Naive thymus-derived CD8-positive, alpha-beta T cell (primary cell): ENCODE results near the gene MORF4L2. TPM values are rescaled to one million over a fixed set of nuclear protein-coding genes. Genes with fewer than 3 reads are reported as not detected.
"Not testable (repeated sequence)": the region's sequence is repeated elsewhere in the genome, so short reads cannot be mapped to it uniquely, and the experiment has no call there.

Source experiments
- ATAC-seq, 2 donors: fragments of 150-1000 bp; cut with Tn5 transposase in 1 of 2; sonication (Bioruptor Pico), chemical (Tn5 transposase) in 1 of 2; 1 replicate in 1 of 2; 2 replicates in 1 of 2; pipeline ENCODE4 v1.10.0; 2021; ENCODE audit warnings: mild to moderate bottlenecking in 2 of 2, moderate library complexity in 2 of 2
- POLR2A ChIA-PET: fragments of 350-600 bp; sonication (Branson Sonifier 250); formaldehyde crosslinking; loops from one replicate; lab custom pipeline; 2021; ENCODE audit warnings: antibody characterized with exemption; lab: Charles Lee
- DNase-seq, 10 donors: peaks; one replicate each; pipeline versions ENCODE4 v3.0.0 to v3.0.0-alpha.2; 2020 to 2022
- H3K27ac Mint-ChIP-seq, 10 donors: one replicate each; pipeline ENCODE4 v1.8.0; 2020 to 2022; ENCODE audit warnings: mild to moderate bottlenecking in 10 of 10, mixed read lengths in 10 of 10, moderate library complexity in 4 of 10, inconsistent platforms in 1 of 10
- H3K27me3 Mint-ChIP-seq, 5 donors: one replicate each; pipeline ENCODE4 v1.8.0; 2021 to 2022; ENCODE audit warnings: mixed read lengths in 5 of 5
- H3K36me3 Mint-ChIP-seq, 3 donors: one replicate each; pipeline ENCODE4 v1.8.0; 2020 to 2022; ENCODE audit warnings: mixed read lengths in 3 of 3, mild to moderate bottlenecking in 2 of 3, inconsistent platforms in 1 of 3
- H3K4me1 Mint-ChIP-seq, 4 donors: one replicate each; pipeline ENCODE4 v1.8.0; 2021 to 2022; ENCODE audit warnings: mixed read lengths in 4 of 4
- H3K4me3 Mint-ChIP-seq, 10 donors: one replicate each; pipeline ENCODE4 v1.8.0; 2020 to 2022; ENCODE audit warnings: mild to moderate bottlenecking in 10 of 10, mixed read lengths in 10 of 10, moderate library complexity in 6 of 10, inconsistent platforms in 1 of 10
- H3K9me3 Mint-ChIP-seq, 9 donors: one replicate each; pipeline ENCODE4 v1.8.0; 2020 to 2022; ENCODE audit warnings: mixed read lengths in 9 of 9, mild to moderate bottlenecking in 3 of 9, inconsistent platforms in 1 of 9, moderate library complexity in 1 of 9
- polyA plus RNA-seq, 3 donors: library from polyadenylated mRNA; unstranded; fragments of 300-500 nt; fragmentation: Illumina TruSeq; gene quantifications; one replicate each; pipeline ENCODE4 v1.2.3, GENCODE V29; 2021
- total RNA-seq, 8 experiments: library from RNA in 2 of 8; stranded (reverse) in 2 of 8; gene quantifications; one replicate each; pipeline ENCODE4 v1.2.3 and lab custom pipeline; 2021 to 2026

The MORF4L2 gene
- total and polyA plus RNA-seq, 5 experiments from 2014 or later, result 66.3 to 111 (median 96.5) TPM

- ATAC-seq (no peak), DNase-seq (no peak)
- POLR2A ChIA-PET, result no interaction called here
- H3K27me3 Mint-ChIP-seq, result peaks cover 4 to 17% (median 9%) of the 10 kb centered on the region in 5 donors
- H3K4me3 Mint-ChIP-seq, result no peak overlapping the region
- no peaks in the 10 kb centered on the region for H3K9me3 Mint-ChIP-seq
- peaks cover 0 to 2% (median 2%) of the 10 kb centered on the region in 4 donors for H3K4me1 Mint-ChIP-seq
- peak overlapping the region in 2 of 10 donors; percentile 20 to 54 for H3K27ac Mint-ChIP-seq
- no peaks in the 10 kb centered on the region for H3K36me3 Mint-ChIP-seq
Observed at GRCh38 chrX:103666202-103667107, 20.0 kb downstream of the MORF4L2 start.

- H3K4me1 Mint-ChIP-seq, result peaks cover 0 to 2% (median 2%) of the 10 kb centered on the region in 4 donors
- POLR2A ChIA-PET, result no interaction called here
Observed at GRCh38 chrX:103663981-103664762, 22.3 kb downstream of the MORF4L2 start.

GRCh38 chrX:103659460-103659859, 27.0 kb downstream of the MORF4L2 start:
- POLR2A ChIA-PET, result not testable (repeated sequence)

More at GRCh38 chrX:103663981-103664762, 22.3 kb downstream of the MORF4L2 start:
- Mint-ChIP-seq H3K36me3 (no peaks in the 10 kb centered on the region), H3K4me3 (peak overlapping the region in 1 of 10 donors; percentile 49), H3K27ac (no peak overlapping the region), H3K9me3 (no peaks in the 10 kb centered on the region), H3K27me3 (peaks cover 5 to 31% (median 9%) of the 10 kb centered on the region in 5 donors)
- DNase-seq, result no peak
- ATAC-seq, result no peak

GRCh38 chrX:103658681-103659433, 27.6 kb downstream of the MORF4L2 start:
- POLR2A ChIA-PET, result no interaction called here
- Mint-ChIP-seq H3K36me3 (no peaks in the 10 kb centered on the region), H3K27ac (no peak overlapping the region), H3K4me3 (no peak overlapping the region), H3K9me3 (peaks cover 0 to 2% (median 0%) of the 10 kb centered on the region in 9 donors), H3K27me3 (peaks cover 4 to 20% (median 7%) of the 10 kb centered on the region in 5 donors), H3K4me1 (peaks cover 0 to 8% (median 4%) of the 10 kb centered on the region in 4 donors)
- ATAC-seq (no peak), DNase-seq (no peak)

More at GRCh38 chrX:103659460-103659859, 27.0 kb downstream of the MORF4L2 start:
- not testable (repeated sequence) for ATAC-seq, DNase-seq, H3K9me3 Mint-ChIP-seq, H3K4me3 Mint-ChIP-seq, H3K27ac Mint-ChIP-seq, H3K36me3 Mint-ChIP-seq
- Mint-ChIP-seq H3K27me3 (peaks cover 7 to 26% (median 11%) of the 10 kb centered on the region in 5 donors), H3K4me1 (peaks cover 2 to 10% (median 5%) of the 10 kb centered on the region in 4 donors)

GRCh38 chrX:103657066-103657465, 29.4 kb downstream of the MORF4L2 start:
- ATAC-seq, POLR2A ChIA-PET, H3K27ac Mint-ChIP-seq, H3K9me3 Mint-ChIP-seq, H3K4me1 Mint-ChIP-seq, H3K36me3 Mint-ChIP-seq, H3K4me3 Mint-ChIP-seq, DNase-seq: not testable (repeated sequence)
- H3K27me3 Mint-ChIP-seq, result peaks cover 2 to 14% (median 7%) of the 10 kb centered on the region in 5 donors

- Mint-ChIP-seq H3K4me3 (no peak overlapping the region), H3K9me3 (peaks cover 0 to 2% (median 0%) of the 10 kb centered on the region in 9 donors), H3K36me3 (no peaks in the 10 kb centered on the region), H3K27ac (no peak overlapping the region), H3K4me1 (peaks cover 0 to 8% (median 4%) of the 10 kb centered on the region in 4 donors), H3K27me3 (peaks cover 2 to 14% (median 7%) of the 10 kb centered on the region in 5 donors)
- POLR2A ChIA-PET, result no interaction called here
- no peak for DNase-seq
- ATAC-seq, result no peak
Observed at GRCh38 chrX:103656617-103657016, 29.9 kb downstream of the MORF4L2 start.

GRCh38 chrX:103655230-103656000, 31.1 kb downstream of the MORF4L2 start:
- not testable (repeated sequence) for H3K36me3 Mint-ChIP-seq, ATAC-seq
- peak overlapping the region in 1 of 10 donors; percentile 22 for H3K27ac Mint-ChIP-seq

GRCh38 chrX:103651151-103651773, 35.2 kb downstream of the MORF4L2 start:
- POLR2A ChIA-PET, result no interaction called here
- Mint-ChIP-seq H3K4me3 (no peak overlapping the region), H3K27ac (no peak overlapping the region), H3K36me3 (no peaks in the 10 kb centered on the region), H3K9me3 (peaks cover 0 to 10% (median 0%) of the 10 kb centered on the region in 9 donors), H3K4me1 (peaks cover 0 to 5% (median 2%) of the 10 kb centered on the region in 4 donors), H3K27me3 (peaks cover 0 to 2% (median 0%) of the 10 kb centered on the region in 5 donors)
- DNase-seq, result no peak
- no peak for ATAC-seq

More at GRCh38 chrX:103655230-103656000, 31.1 kb downstream of the MORF4L2 start:
- POLR2A ChIA-PET, DNase-seq, H3K4me1 Mint-ChIP-seq, H3K9me3 Mint-ChIP-seq, H3K4me3 Mint-ChIP-seq: not testable (repeated sequence)
- H3K27me3 Mint-ChIP-seq, result peaks cover 2 to 12% (median 7%) of the 10 kb centered on the region in 5 donors

GRCh38 chrX:103647630-103648029, 38.9 kb downstream of the MORF4L2 start:
- Mint-ChIP-seq H3K27me3 (peaks cover 0 to 12% (median 0%) of the 10 kb centered on the region in 5 donors), H3K36me3 (no peaks in the 10 kb centered on the region), H3K4me1 (no peaks in the 10 kb centered on the region), H3K9me3 (peaks cover 0 to 10% (median 0%) of the 10 kb centered on the region in 9 donors), H3K4me3 (no peak overlapping the region), H3K27ac (no peak overlapping the region)
- ATAC-seq (no peak), DNase-seq (no peak)
- POLR2A ChIA-PET, result no interaction called here

- no peak for ATAC-seq
- POLR2A ChIA-PET, result no interaction called here
- no peaks in the 10 kb centered on the region for H3K4me1 Mint-ChIP-seq
- H3K36me3 Mint-ChIP-seq, result no peaks in the 10 kb centered on the region
- H3K4me3 Mint-ChIP-seq, result no peak overlapping the region
- H3K27me3 Mint-ChIP-seq, result peaks cover 0 to 12% (median 1%) of the 10 kb centered on the region in 5 donors
- no peak overlapping the region for H3K27ac Mint-ChIP-seq
- DNase-seq, result no peak
- H3K9me3 Mint-ChIP-seq, result peaks cover 0 to 10% (median 0%) of the 10 kb centered on the region in 9 donors
Observed at GRCh38 chrX:103644125-103644524, 42.4 kb downstream of the MORF4L2 start.

GRCh38 chrX:103640401-103641155, 45.9 kb downstream of the MORF4L2 start:
- POLR2A ChIA-PET, result no interaction called here
- Mint-ChIP-seq H3K9me3 (no peaks in the 10 kb centered on the region), H3K27me3 (peaks cover 0 to 12% (median 1%) of the 10 kb centered on the region in 5 donors), H3K36me3 (no peaks in the 10 kb centered on the region), H3K4me1 (no peaks in the 10 kb centered on the region), H3K4me3 (no peak overlapping the region), H3K27ac (no peak overlapping the region)
- DNase-seq (no peak), ATAC-seq (no peak)
